D341Med (cell line): ENCODE results near the gene OR5L2.
"Not testable (repeated sequence)": the region's sequence is repeated elsewhere in the genome, so short reads cannot be mapped to it uniquely, and the experiment has no call there.

Source experiments
- DNase-seq: peaks from one replicate; pipeline ENCODE4 v3.0.0; 2012; ENCODE audit warnings: low spot score

OR5L2 gene

GRCh38 chr11:55826919-55827318 lies at the start of gene OR5L2:
TSS of gene OR5L2 (plus strand) at chr11:55827219. CDS start at chr11:55827219, 0 bp downstream.
- DNase-seq, result no peak

DNA sequence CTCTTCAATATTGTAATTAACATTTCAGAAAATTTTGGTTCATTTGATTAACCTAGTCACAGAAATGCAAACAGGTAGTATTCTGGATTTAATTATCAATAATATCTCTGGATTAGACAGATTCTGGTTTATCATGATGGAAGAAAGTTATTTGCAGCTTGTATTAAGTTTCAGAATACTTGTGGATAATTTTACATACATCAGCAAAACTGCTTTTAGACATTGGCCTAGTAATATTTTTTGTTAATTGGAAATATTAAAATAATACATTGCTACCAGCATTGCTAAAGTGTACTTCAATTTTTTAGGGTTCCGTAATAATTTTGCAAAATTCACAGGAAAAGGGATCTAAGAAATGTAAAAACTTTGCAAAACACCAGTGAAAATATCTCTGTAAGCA lies 35.4 kb upstream of the OR5L2 start:
- DNase-seq, result no peak

DNA sequence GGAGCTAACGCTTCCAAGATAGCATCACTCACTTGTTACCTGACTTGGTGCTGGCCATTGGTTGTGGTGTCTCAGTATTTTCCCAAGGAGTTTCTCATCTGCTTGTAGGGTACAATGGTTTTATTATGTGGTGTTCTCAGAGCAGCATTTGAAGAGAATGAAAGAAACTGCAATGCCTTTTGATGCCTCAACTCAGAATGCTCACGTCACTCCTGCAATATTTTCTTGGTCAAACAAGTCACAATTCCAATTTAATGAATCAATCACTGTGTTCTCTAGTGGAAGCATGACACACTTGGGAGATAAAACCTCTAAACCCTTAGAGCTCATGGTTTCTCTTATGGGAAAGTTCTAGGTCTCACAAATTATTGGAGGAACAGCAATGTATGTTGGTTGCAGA lies 33.7 kb upstream of the OR5L2 start:
- DNase-seq, result no peak

DNA sequence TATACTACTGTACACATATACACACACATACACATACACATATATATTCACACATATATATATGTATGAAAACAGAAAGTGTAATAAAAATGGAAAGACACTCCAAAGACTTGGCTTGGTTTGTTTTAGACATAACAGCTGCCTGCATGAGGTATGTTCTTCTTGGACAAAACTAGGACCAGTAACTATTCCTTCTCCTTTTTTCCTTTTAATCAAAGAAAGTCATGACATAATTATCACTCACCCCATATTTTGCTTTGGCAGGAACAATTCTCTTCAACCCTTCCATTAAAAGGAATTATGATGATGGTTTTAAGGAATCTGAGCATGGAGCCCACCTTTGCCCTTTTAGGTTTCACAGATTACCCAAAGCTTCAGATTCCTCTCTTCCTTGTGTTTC lies 31.8 kb upstream of the OR5L2 start, which contains the start of gene OR5D14:
Gene OR5D14, plus strand, starts transcription at position 301 of the 400 bp plus-strand sequence. Its CDS starts 0 bp downstream, at position 301.
- DNase-seq, result no peak

- DNase-seq, result no peak
Observed at GRCh38 chr11:55806248-55806647, 20.8 kb upstream of the OR5L2 start.

- DNase-seq, result no peak
Observed at GRCh38 chr11:55811067-55811466, 16.0 kb upstream of the OR5L2 start, which contains the start of gene OR5L1. TSS of gene OR5L1 (plus strand) at chr11:55811367. CDS start at chr11:55811467, 100 bp downstream.

- DNase-seq, result no peak
Observed at GRCh38 chr11:55819330-55819729, 7.7 kb upstream of the OR5L2 start, which contains the start of gene OR5D18. TSS of gene OR5D18 (plus strand) at chr11:55819630. CDS start at chr11:55819630, 0 bp downstream.

- DNase-seq, result no peak
Observed at GRCh38 chr11:55838452-55838851, 11.4 kb downstream of the OR5L2 start, which contains the start of gene OR5D16. TSS of gene OR5D16 (plus strand) at chr11:55838752. CDS start at chr11:55838752, 0 bp downstream.

GRCh38 chr11:55847453-55847852 lies 20.4 kb downstream of the OR5L2 start:
- no peak for DNase-seq

DNA sequence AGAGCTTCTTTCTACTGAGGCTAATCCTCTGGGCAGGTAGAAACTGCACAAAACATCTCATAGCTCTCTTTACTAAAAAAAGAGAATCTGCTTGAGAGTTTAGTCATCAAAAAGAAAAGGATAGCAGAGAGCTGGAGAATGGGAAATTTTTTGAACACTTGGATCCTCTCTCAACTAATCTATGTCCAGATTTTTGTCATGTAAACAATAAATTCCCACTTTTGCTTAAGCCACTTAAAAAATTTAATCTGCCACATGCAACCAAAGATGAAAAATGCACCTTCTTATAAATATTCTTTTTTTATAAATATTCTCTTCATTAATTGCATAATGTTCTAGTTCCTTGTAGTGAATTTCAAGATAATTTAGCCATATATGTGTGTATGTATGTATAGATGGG lies 22.0 kb downstream of the OR5L2 start:
- DNase-seq, result no peak

DNA sequence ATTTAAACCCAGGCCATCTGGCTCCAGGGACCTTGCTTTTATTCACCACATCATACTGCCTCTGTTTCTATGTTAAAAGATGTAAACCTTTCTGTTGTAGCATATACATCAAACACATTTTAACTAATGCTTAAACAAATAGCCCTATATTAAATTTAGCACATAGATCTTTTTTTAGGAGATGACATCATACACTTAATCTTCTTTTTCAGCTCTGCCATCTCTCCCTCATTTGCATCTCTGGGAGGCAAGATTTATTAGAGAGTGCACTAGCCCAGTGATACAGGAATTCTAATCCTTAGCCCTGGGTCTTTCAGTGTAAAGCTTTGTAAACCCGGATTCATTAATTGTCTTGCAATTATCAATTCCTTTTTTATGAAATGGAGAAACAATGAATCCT lies 25.1 kb downstream of the OR5L2 start:
- DNase-seq, result no peak

DNA sequence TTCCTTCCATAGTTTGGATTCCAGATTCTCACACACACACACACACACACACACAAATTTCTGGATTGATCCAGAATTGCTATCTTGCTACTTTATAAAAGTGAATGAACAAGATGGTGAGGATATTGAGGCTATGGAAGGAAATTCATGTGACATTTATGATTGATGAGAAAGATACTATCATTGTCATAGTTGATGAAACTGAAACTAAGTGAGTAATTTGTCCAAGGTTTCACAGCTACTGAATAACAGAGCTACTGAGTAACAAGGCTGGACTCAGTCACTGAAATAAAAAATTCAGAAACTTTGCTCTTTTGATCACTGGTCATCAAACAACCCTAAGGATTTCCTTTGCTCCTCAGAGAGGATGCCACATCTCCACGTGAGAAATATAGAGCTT lies 27.7 kb downstream of the OR5L2 start:
- no peak for DNase-seq

GRCh38 chr11:55867354-55867753 lies 40.3 kb downstream of the OR5L2 start:
- not testable (repeated sequence) for DNase-seq

- DNase-seq, result not testable (repeated sequence)
Observed at GRCh38 chr11:55872731-55873130, 45.7 kb downstream of the OR5L2 start.

GRCh38 chr11:55873146-55873545 lies 46.1 kb downstream of the OR5L2 start:
- not testable (repeated sequence) for DNase-seq
